Calu3 (cell line): ENCODE measurements around the gene AAMP. TPM values are rescaled to one million over a fixed set of nuclear protein-coding genes. Genes with fewer than 3 reads are reported as not detected.

Source experiments
- BruUV-seq: library from RNA; stranded (reverse); fragments of 400-500 nt; replicated peaks from 2 replicates; lab custom pipeline; 2021; lab: Mats Ljungman, UMichigan
- CTCF ChIA-PET: fragments of 300-600 bp; sonication (Branson Sonifier 250); formaldehyde crosslinking; loops from one replicate; lab custom pipeline; 2022; ENCODE audit warnings: antibody characterized with exemption; lab: Charles Lee
- DNase-seq: peaks from one replicate; pipeline ENCODE4 v3.0.0; 2022
- H3K27ac Mint-ChIP-seq: one replicate; pipeline ENCODE4 v1.8.0; 2022; ENCODE audit warnings: mixed read lengths; ENCODE audit not compliant: unreplicated experiment
- H3K27me3 Mint-ChIP-seq: one replicate; pipeline ENCODE4 v1.8.0; 2022; ENCODE audit warnings: mixed read lengths; ENCODE audit not compliant: unreplicated experiment
- H3K36me3 Mint-ChIP-seq: one replicate; pipeline ENCODE4 v1.8.0; 2022; ENCODE audit warnings: mild to moderate bottlenecking, moderate library complexity, mixed read lengths; ENCODE audit not compliant: insufficient read depth, unreplicated experiment
- H3K4me1 Mint-ChIP-seq: one replicate; pipeline ENCODE4 v1.8.0; 2022; ENCODE audit warnings: mild to moderate bottlenecking, low read depth, mixed read lengths; ENCODE audit not compliant: unreplicated experiment
- H3K4me3 Mint-ChIP-seq: one replicate; pipeline ENCODE4 v1.8.0; 2022; ENCODE audit warnings: mild to moderate bottlenecking, low read depth, moderate library complexity, mixed read lengths; ENCODE audit not compliant: unreplicated experiment
- H3K9me3 Mint-ChIP-seq: one replicate; pipeline ENCODE4 v1.8.0; 2022; ENCODE audit warnings: low read depth, mixed read lengths; ENCODE audit not compliant: unreplicated experiment
- intact Hi-C: fragments of 100-400 bp; cut with micrococcal nuclease; formaldehyde crosslinking; loops from one replicate; pipeline ENCODE4 v1.10.0; 2022; ENCODE audit not compliant: unreplicated experiment
- total RNA-seq: library from RNA; stranded (reverse); gene quantifications from 2 replicates; pipeline ENCODE4 v1.2.3, GENCODE V29; 2022
- TF ChIP-seq, protein P1 (sequence below): fragments of 200-600 bp; IDR thresholded peaks from one replicate; pipeline ENCODE4 v1.8.0; 2022; ENCODE audit warnings: antibody characterized with exemption; ENCODE audit not compliant: unreplicated experiment

Gene AAMP
- total RNA-seq, 1 experiment from 2014 or later, result 102 TPM

DNA sequence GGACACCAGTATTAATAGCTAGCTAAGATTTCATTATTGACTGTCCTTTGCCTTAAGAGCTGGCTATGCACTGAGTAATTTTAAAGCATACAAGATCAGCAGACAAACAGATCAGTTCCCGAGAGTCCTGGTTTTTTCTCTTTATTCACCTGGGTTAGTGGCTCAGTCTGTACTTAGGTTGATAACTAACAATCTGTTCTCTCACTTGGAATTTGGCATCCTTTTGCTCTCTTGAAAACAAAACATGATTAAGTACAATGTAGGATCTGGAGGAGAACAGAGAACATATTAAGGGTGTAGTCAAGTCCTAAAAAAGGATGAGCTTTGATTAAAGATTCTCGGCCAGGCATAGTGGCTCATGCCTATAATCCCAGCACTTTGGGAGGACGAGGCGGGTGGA, 36.4 kb downstream of the AAMP start:
- intact Hi-C loops, result no loop called here
- no peak overlapping the region for H3K4me3 Mint-ChIP-seq

DNA sequence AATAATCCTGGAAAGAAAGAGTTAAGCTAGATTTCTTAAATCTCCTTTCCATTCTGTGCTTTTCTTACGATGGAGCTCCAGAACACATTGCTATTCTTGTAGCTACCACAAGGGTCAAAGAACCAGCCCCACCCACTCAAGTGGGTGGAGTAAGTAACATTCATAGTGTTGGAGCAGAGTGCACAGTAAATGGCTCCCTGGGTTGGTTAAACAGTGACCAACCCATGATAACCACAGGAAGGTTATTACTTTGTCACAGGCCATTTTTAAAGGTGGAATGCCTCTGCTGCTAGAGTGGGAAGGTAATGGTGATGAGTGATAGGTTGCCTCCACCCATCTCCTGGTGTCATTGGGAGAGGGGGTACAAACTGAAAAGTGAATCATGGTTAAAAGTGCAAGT, 39.1 kb downstream of the AAMP start:
- intact Hi-C loops, result loop anchor here (1.0 kb wide), 1 partner anchor 45 kb away; no protein-coding TSS in a partner anchor

More for the DNA sequence above, 36.4 kb downstream of the AAMP start:
- H3K27me3 Mint-ChIP-seq, result no peaks in the 10 kb centered on the region
- peaks cover 95% of the 10 kb centered on the region for H3K36me3 Mint-ChIP-seq
- CTCF ChIA-PET, result no interaction called here
- TF ChIP-seq, protein P1, sequence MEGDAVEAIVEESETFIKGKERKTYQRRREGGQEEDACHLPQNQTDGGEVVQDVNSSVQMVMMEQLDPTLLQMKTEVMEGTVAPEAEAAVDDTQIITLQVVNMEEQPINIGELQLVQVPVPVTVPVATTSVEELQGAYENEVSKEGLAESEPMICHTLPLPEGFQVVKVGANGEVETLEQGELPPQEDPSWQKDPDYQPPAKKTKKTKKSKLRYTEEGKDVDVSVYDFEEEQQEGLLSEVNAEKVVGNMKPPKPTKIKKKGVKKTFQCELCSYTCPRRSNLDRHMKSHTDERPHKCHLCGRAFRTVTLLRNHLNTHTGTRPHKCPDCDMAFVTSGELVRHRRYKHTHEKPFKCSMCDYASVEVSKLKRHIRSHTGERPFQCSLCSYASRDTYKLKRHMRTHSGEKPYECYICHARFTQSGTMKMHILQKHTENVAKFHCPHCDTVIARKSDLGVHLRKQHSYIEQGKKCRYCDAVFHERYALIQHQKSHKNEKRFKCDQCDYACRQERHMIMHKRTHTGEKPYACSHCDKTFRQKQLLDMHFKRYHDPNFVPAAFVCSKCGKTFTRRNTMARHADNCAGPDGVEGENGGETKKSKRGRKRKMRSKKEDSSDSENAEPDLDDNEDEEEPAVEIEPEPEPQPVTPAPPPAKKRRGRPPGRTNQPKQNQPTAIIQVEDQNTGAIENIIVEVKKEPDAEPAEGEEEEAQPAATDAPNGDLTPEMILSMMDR, result no peak
- H3K9me3 Mint-ChIP-seq, result no peaks in the 10 kb centered on the region
- peak overlapping the region; percentile 58 for H3K27ac Mint-ChIP-seq
- DNase-seq, result no peak
- H3K4me1 Mint-ChIP-seq, result peaks cover 46% of the 10 kb centered on the region
- BruUV-seq, result no TSS peak

DNA sequence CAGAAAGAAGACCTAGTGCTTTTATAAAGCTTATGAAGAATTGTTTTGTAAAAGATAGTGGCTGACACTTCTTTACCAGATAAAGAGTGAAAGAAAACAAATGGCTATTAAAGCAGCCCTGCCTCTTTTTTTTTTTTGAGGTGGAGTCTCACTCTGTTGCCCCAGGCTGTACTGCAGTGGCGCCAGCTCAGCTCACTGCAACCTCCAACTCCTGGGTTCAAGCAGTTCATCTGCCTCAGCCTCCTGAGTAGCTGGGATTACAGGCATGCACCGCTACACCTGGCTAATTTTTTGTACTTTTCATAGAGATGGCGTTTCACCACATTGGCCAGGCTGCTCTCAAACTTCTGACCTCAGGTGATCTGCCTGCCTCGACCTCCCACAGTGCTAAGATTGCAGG, 40.1 kb downstream of the AAMP start:
- no peaks in the 10 kb centered on the region for H3K9me3 Mint-ChIP-seq
- H3K4me3 Mint-ChIP-seq, result no peak overlapping the region
- H3K36me3 Mint-ChIP-seq, result peaks cover 96% of the 10 kb centered on the region
- H3K27me3 Mint-ChIP-seq, result no peaks in the 10 kb centered on the region
- CTCF ChIA-PET, result no interaction called here
- H3K4me1 Mint-ChIP-seq, result peaks cover 62% of the 10 kb centered on the region
- intact Hi-C loops, result loop anchor here (1.0 kb wide), 1 partner anchor 12 kb away; no protein-coding TSS in a partner anchor
- TF ChIP-seq, protein P1, result no peak
- peak overlapping the region; percentile 80 for H3K27ac Mint-ChIP-seq
- DNase-seq, result peak; percentile 43
- BruUV-seq, result no TSS peak

More for the DNA sequence above, 39.1 kb downstream of the AAMP start:
- Mint-ChIP-seq H3K36me3 (peaks cover 96% of the 10 kb centered on the region), H3K27me3 (no peaks in the 10 kb centered on the region), H3K4me3 (peak overlapping the region; percentile 47), H3K9me3 (no peaks in the 10 kb centered on the region), H3K27ac (peak overlapping the region; percentile 80), H3K4me1 (peaks cover 51% of the 10 kb centered on the region)
- TF ChIP-seq, protein P1, result peak; percentile 51
- BruUV-seq, result no TSS peak
- CTCF ChIA-PET, result interaction anchor here (0.6 to 1.0 kb wide), 9 partner anchors 9 to 200 kb away, joined by 3 to 9 read pairs (median 4); partner anchors contain the start of gene ARPC2
- DNase-seq, result peak; percentile 76

DNA sequence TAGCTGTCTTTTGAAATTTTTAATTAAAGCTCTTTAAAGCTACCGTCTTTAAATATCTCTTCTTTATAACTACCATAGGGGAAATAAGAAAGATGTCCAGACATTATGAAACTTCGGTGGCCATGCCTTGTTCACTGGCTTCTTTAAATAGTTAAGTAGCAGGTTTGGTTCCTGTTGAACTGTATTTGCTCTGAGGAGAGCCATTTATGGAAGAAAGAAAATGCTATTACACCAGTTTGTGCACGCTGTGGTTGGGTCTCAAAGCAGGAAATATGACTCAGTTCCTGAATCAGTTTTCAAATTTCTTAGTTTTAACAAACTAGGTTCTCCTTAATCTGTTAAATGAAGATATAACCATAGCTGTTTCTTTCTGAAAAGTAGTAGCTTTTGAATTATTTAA, 40.7 kb downstream of the AAMP start:
- peak; percentile 38 for DNase-seq
- H3K36me3 Mint-ChIP-seq, result peaks cover 96% of the 10 kb centered on the region

More for the DNA sequence above, 40.7 kb downstream of the AAMP start:
- peak overlapping the region; percentile 80 for H3K27ac Mint-ChIP-seq
- peak overlapping the region; percentile 43 for H3K4me3 Mint-ChIP-seq
- H3K4me1 Mint-ChIP-seq, result peaks cover 63% of the 10 kb centered on the region
- intact Hi-C loops, result loop anchor here (1.0 kb wide), 1 partner anchor 11 kb away; no protein-coding TSS in a partner anchor
- no TSS peak for BruUV-seq
- TF ChIP-seq, protein P1, result no peak
- CTCF ChIA-PET, result no interaction called here
- no peaks in the 10 kb centered on the region for H3K9me3 Mint-ChIP-seq
- no peaks in the 10 kb centered on the region for H3K27me3 Mint-ChIP-seq
